ENCODE measurements around the gene FBXO24.

The FBXO24 gene

GRCh38 chr7:100575206-100575631 lies 10.9 kb upstream of the FBXO24 start:
- DNase-seq, result no peak

- DNase-seq, result no peak
Observed at GRCh38 chr7:100575746-100576383, 10.3 kb upstream of the FBXO24 start.

DNA sequence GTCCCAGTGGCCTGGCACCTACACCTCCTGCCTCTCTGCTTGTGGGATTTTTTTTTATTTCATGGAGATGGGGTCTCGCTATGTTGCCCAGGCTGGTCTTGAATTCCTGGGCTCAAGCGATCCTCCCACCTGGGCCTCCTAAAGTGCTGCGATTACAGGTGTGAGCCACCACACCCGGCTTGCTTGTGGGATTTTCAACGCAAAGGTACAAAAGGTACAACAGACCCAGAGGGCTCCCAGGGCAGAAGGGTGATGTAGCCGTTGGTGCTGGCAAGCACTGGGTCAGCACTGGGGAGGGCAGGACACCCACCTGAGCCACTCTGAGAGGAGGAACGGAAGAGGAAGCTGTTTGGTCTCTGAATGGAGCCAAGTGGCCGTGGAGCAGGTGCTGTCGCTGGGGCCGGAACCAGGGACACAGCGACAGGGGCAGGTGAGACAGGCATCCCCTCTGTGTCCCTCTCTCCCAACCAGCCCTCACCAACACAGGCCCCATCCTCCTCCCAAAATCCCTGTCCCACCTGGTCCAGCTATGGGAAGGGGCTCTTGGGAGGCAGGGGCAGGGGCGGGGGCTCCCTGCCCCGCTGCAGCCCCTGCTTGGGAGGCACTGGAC lies 9.6 kb upstream of the FBXO24 start:
- no peak for DNase-seq

DNA sequence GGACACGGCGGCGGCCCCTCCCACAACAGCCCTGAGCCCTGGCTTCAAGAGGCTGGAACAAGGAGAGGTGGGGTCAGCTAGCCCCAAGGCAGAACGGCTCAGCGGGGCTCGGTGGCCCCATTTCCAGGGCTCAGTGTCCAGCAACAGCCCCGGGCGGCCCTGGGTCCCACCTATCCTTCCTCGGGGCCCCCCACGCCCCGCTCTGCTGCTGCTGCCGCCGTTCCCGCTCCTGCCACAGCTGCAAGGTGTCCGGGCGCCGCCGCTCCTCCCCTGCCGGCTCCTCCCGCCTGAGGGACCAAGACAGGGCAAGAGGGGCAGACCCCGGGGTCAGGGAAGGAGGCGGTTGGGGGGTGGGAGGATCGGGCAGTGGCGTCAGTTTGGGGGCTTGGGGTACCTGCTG lies 9.0 kb upstream of the FBXO24 start:
- DNase-seq, result no peak

DNA sequence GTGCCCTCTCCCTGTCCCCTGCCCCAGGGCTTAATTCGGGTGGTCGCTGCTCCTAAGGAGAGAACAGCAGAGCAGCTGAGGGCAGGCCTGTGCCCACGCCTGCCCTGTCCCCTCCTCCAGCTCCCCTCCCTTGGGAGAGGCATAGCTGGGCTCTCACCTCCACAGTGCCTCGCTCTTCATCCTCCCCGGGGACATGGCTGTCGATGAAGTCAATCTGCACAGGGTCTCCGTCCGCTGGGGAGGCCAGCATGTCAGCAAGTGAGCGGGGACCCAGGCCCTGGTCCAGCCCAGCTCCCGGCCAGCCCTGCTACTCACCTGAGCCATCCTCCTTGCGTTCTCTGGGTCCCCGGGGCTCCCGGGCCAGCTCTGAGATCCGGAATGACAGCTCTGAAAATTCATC lies 8.6 kb upstream of the FBXO24 start:
- DNase-seq, result no peak

- DNase-seq, result no peak
Observed at GRCh38 chr7:100578246-100579183, 7.6 kb upstream of the FBXO24 start.

DNA sequence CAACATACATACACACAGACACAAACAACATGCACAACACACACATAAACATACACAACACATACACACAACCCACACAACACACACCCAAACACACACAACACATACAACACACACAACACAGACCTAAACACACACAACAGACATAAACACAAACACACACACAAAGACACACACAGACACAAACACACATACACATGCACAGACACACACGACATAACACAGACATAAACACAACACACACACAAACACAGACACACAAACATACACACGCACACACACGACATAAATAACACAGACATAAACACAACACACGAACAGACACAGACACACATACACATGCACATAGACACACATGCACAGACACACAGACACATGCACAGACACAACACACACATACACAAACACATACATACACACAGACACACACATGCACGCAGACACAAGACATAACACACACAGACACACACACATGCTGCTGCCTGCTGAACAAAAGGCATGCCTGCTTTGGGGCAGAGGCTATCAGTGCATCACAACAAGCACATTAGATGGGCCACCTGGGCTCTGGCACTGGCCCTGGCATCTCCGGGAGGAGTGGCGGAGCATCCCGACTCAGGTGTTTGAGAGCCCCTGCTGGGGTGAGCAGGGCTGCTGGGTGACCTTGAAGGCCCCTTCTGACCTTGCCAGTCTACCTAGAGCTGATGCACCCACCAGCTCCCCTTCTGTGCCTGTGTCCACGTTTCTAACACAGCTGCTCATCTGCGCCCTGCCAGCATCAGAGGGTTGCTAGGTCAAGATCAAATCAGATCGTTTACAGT lies 5.5 kb upstream of the FBXO24 start:
- no peak for DNase-seq

- no peak for DNase-seq
Observed at GRCh38 chr7:100582041-100582579, 4.0 kb upstream of the FBXO24 start.

DNA sequence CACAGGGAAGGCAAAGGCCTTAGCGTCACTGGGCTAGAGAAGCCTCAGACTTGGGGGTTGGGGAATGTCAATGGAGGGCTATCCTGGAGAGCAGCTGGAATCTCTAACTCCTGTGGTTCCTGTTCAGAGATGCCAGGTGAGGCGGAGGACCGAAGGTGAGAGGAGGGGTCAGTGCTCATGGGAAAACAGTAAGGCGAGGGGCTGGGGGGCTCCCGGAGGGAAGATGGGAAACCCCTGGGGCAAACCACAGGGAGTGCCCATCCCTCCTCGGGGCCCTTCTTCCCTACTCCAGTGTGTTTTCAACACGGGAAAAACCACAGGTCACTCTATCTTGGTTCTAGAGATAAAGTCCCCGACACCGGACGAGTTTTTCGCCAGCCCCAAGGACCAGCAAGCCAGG lies 3.5 kb upstream of the FBXO24 start:
- DNase-seq, result no peak

DNA sequence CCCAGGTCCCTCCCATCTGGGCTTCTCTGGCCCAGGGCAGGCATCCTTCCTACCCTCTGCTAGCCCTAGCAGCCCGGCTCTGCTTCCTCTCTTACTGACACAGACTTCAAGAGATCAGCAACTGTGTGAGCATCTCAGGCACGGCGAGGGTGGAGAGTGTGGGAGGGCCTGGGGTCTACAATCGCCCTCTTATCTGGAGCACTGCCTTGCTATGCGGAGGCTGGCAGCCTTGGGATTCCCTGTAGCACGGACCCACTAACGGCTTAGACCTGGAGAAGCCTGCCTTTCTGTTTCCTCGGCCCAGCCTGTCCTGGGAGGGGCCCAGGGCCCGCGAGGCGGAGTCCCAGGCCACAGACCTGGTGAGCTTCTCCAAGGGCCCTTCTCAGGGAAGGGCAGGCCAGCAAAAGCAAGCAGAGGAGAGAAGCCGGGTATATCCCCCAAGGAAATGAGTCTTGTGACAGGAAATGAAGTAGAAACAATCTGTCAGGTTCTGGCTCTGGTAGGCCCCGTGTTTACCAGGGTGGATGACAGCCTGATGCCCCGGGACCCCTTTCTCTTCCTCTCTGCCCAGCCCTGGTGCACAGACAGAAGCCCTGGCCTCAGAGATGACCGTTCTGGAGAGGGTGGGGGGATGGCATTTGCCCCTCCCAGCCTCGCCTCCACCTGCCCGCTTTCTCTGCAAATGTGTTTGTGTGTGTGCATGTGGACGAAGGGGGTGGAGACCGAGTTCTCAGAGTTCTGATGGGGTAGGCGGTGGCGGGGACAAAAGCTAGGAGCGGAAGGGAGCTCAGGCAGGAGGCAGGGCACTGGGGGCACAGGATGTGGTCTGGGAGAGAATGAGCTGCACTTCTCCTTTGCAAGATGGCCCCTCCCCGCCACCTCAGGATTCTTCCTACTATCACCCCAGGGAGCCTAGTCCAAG lies 2.7 kb upstream of the FBXO24 start:
- DNase-seq, result peak; percentile 95

DNA sequence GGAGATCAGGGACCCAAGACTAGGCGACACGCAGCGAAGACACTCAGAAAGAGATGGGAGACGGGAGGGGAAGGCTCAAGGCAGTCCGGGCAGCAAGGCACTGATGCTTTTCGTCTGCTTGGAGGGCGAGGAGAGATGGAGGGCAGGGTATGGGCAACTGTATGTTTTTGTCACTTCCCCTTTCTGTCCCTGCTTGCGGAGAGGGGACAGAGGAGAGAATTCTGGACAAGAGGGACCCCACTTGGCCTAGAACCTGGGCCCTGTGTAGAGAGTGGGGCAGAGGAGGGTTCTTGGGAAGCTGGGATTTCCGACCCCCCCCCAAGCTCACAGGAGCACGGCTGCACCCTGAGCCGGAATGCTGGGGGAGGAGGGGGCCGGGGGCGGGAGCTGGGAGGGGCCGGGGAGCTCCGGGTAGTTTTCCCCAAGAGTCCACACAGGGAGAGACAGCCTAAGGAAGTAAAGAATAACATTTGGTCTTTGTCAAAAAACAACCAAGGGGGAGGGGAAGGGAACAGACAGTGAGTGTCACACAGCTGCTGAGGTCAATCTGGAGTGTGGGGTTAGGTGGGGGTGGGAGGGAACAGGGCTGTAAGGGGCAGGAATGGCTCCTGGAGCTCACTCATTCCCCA lies 2.0 kb upstream of the FBXO24 start:
- DNase-seq, result peak; percentile 80

GRCh38 chr7:100584683-100585510 lies 1.2 kb upstream of the FBXO24 start:
- peak; percentile 87 for DNase-seq

GRCh38 chr7:100585511-100586265 lies 440 bp upstream of the FBXO24 start, which contains the start of gene LRCH4:
Gene LRCH4 (minus strand): TSS chr7:100586129. CDS start chr7:100586100, 29 bp downstream.
- peak; percentile 86 for DNase-seq

DNA sequence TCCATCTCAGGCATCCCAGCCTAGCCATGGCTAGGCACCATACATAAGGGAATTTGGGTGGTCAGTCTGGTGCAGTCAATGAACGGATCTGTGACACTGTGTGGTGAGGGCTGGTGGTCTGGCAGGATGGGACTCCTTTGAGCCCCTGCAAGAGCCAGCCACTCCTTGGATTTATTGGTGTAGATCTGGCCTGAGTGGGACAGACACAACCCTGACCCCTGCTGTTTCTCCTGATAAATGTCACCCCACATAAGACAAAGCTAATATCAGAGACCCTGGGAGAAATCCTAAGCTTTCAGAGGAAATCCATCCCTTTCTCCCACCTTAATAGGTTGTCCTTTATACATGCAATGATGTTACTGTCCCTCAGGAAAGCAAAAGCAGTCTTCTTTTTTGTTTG lies 2.3 kb downstream of the FBXO24 start:
- peak; percentile 69 for DNase-seq

GRCh38 chr7:100589341-100589947 lies 3.3 kb downstream of the FBXO24 start:
- DNase-seq, result no peak

DNA sequence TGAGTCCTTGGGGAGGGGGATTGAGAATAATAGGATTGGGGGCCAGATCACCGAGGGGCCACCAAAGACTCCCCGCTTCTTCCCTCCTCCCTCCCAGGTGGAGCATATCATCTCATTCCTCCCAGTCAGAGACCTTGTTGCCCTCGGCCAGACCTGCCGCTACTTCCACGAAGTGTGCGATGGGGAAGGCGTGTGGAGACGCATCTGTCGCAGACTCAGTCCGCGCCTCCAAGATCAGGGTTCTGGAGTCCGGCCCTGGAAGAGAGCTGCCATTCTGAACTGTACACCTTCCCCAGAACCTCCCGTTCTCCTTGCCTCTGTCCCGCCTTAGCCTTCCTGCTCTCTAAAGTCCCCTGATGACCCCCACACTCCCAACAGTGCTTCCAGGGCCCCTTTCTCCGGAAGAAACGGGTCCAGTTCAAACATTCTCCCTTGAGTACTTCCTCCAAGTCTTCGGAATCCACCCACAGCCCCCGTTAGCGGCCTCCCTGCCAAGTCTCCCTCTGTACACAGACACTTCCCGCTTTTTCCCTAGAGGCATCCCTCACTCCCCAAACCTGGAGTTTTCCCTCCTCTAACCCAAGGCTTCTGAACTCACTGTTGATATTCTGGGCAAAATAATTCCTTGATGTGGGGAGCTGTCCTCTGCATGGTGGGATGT lies 4.1 kb downstream of the FBXO24 start:
- DNase-seq, result no peak

DNA sequence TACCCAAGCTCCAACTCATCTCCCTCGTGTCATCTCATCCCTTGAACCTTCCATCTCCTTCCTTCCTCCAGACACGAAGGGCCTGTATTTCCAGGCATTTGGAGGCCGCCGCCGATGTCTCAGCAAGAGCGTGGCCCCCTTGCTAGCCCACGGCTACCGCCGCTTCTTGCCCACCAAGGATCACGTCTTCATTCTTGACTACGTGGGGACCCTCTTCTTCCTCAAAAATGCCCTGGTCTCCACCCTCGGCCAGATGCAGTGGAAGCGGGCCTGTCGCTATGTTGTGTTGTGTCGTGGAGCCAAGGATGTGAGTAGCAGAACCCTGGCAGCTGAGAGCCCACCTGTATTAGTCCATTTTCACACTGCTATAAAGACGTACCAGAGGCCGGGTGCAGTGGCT lies 5.5 kb downstream of the FBXO24 start:
- no peak for DNase-seq

DNA sequence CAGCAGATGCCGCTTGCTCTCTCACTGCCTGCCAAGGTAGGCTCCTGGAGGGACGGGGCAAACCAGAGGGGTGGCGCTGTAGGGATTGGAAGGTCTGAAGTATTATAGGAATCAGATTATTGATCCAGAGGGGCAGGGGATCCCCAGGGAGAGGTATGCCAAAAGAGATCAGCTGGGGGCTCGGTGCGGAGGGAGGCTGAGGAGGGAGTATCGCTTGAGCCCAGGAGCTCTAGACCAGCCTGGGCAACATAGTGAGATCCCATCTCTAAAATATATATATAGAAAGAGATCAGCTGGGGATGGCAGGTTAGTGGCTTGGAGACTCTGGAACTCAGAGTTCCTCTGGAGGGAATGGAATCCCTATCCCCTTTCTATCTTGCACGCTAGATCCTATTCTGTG lies 9.1 kb downstream of the FBXO24 start:
- no peak for DNase-seq
